GM15510 (cell line): ENCODE results near the gene ODF2.

Source experiments
- POLR2A ChIP-seq: IDR thresholded peaks from 3 replicates; pipeline ENCODE4 v1.6.1; 2011; ENCODE audit warnings: borderline replicate concordance; ENCODE audit not compliant: insufficient read length; ENCODE audit errors: extremely low read depth

The ODF2 gene

GRCh38 chr9:128456613-128457061, 831 bp downstream of the ODF2 start:
- TF ChIP-seq POLR2A = no peak

GRCh38 chr9:128457207-128457606, 1.4 kb downstream of the ODF2 start:
- no peak for TF ChIP-seq POLR2A

- no peak for TF ChIP-seq POLR2A
These were observed 3.2 kb downstream of the ODF2 start for GRCh38 chr9:128459011-128459410.

GRCh38 chr9:128469070-128469469, 13.3 kb downstream of the ODF2 start:
- no peak for TF ChIP-seq POLR2A

- no peak for TF ChIP-seq POLR2A
These were observed 14.8 kb downstream of the ODF2 start for GRCh38 chr9:128470560-128470959.

- no peak for TF ChIP-seq POLR2A
These were observed 17.3 kb downstream of the ODF2 start for GRCh38 chr9:128473104-128473503.

GRCh38 chr9:128475867-128476266, 20.1 kb downstream of the ODF2 start:
- TF ChIP-seq POLR2A = no peak

- TF ChIP-seq POLR2A = no peak
These were observed 23.5 kb downstream of the ODF2 start for GRCh38 chr9:128479262-128479661.

- no peak for TF ChIP-seq POLR2A
These were observed 25.8 kb downstream of the ODF2 start for GRCh38 chr9:128481561-128481960.

- TF ChIP-seq POLR2A = no peak
These were observed 26.4 kb downstream of the ODF2 start for GRCh38 chr9:128482186-128482585.

GRCh38 chr9:128484686-128485413, 29.0 kb downstream of the ODF2 start:
- no peak for TF ChIP-seq POLR2A

- no peak for TF ChIP-seq POLR2A
These were observed 29.6 kb downstream of the ODF2 start for GRCh38 chr9:128485414-128485855.

GRCh38 chr9:128486201-128486600, 30.4 kb downstream of the ODF2 start:
- TF ChIP-seq POLR2A = no peak

GRCh38 chr9:128493424-128493823, 37.6 kb downstream of the ODF2 start:
- no peak for TF ChIP-seq POLR2A

- TF ChIP-seq POLR2A = no peak
These were observed 38.4 kb downstream of the ODF2 start for GRCh38 chr9:128494108-128494745.

GRCh38 chr9:128494746-128495129, 38.9 kb downstream of the ODF2 start:
- TF ChIP-seq POLR2A = no peak
